ENCODE measurements around the gene NPM3.
"Not testable (repeated sequence)": the region's sequence is repeated elsewhere in the genome, so short reads cannot be mapped to it uniquely, and the experiment has no call there.

The NPM3 gene

DNA sequence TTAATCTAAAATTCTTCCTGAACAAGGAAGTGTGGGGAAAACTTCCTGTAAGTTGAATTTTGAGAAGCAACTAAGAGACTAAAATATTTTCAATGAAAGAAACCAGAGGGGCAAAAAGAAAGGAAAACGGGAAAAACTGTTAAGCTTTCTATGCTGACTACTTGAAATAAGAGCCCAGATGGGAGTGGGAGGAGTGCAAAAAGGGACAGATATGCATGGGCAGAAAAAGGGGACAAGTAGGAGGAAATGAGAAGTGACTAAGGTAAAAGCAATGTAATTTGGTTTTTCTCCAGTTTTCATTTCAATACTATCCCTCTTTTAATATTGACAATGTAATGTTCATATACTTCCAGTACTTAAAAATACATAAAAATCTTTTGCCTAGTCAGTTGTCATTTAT lies 23.9 kb upstream of the NPM3 start:
- no peak for DNase-seq (ENCODE audit: low read depth, low spot score)

DNA sequence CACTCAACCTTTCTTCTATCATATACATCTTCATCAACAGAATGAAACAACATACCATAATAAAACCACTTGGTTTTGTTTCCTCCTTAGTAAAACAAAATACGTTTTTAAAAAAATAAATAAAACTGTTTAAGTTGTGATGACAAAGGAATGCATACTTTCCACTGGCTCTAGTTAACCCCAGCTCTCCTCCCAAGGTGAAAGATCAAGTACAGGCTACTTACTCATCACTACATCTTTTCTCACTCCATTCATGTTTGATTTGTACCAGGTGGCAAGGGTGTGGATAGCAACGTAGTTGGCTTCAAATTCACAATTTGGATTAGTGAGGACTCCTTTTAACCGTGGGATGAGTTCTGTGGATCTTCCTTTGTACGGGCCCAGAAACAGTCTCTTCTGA lies 20.3 kb upstream of the NPM3 start:
- DNase-seq (ENCODE audit: low read depth, low spot score): no peak

DNA sequence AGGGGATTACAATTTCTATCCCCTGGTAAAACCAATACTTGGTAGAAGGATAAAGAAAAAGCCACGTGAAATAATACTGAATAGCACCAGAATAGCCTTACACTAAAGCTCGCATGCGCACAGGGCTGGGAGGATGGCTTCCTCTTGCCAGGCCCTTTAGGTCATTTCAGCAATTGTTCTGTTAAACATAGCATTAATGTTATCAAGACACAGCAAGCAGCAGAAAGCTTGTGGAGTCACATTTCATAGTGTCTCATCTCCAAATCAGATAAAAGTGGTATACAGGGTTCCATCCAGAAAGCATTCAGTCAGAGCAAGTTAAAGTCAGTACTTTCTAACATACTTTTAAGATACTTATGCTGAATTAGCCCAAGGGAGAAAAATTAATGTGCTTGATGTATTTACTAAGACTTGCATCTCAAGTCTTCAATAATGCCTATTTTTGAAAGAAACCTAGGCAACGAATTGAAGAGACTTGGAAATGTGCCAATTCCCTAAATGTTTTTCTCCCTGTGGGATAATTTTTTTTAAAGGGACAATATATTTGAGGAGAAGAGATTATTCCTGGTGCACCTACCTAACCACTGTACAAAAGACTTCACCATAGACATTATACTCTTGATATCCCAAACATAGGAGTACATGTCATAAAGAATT lies 14.3 kb upstream of the NPM3 start:
- no peak for DNase-seq (ENCODE audit: low read depth, low spot score)

DNA sequence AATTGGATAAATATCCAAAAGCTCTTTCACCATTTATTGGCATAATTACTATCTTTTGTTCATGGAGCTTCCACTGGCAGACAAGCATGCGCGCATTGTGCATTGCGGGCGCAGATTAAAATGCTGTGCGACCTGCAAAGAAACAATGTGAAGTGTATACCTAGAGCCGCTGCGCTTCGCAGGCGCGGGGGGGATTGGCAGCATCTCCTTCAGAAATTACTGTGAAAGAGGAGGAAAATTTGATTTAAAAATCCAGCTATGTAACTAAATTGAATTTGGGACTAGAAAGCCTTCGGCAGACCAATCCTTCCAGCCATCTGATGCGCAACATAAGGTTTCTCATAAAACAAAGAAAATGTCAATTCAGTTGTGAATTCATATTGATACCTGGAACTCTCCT lies 10.3 kb upstream of the NPM3 start:
- no peak for DNase-seq (ENCODE audit: low read depth, low spot score)

DNA sequence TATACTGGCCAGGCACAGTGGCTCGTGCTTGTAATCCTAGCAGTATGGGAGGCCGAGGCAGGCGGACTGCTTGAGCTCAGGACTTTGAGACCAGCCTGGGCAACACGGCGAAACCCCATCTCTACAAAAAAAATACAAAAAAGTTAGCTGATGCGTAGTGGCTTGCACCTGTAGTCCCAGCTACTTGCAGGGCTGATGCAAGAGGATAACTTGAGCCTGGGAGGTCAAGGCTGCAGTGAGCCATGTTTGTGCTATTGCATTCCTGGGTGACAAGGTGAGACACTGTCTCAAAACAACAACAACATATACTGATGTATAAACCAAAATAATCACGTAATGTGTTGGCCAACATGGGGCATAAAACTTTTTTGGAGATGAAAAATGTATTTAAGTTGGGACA lies 6.4 kb upstream of the NPM3 start:
- DNase-seq (ENCODE audit: low read depth, low spot score): no peak

DNA sequence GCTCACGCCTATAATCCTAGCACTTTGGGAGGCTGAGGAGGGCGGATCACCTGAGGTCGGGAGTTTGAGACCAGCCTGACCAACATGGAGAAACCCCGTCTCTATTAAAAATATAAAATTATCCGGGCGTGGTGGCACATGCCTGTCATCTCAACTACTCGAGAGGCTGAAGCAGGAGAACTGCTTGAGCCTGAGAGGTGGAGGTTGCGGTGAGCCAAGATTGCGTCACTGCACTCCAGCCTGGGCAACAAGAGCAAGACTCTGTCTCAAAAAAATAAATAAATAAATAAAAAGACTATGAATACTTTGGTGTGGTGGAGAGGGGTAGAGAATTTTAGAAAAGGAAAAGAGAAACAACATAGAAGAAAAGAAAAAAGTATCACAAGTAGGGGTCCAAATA lies 6.0 kb upstream of the NPM3 start:
- not testable (repeated sequence) for DNase-seq (ENCODE audit: low read depth, low spot score)

DNA sequence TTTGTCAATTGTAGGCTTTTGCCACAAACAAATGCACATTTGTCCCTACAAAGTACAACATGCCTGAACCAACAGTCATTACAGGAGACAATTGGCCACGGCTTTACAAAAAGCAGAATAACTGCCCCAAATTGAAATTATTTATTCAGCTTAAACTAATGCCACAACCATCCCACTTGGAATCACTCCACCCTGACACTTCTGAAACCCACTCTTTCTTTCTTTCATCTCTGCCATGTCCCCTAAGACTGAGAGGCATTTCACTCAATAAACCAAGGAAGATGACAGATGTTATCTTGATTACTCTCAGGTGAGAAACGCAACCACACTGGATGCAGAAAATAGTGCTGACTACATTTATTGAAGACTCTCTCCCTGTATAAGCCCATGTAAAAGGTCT lies 2.6 kb upstream of the NPM3 start:
- DNase-seq (ENCODE audit: low read depth, low spot score): no peak

DNA sequence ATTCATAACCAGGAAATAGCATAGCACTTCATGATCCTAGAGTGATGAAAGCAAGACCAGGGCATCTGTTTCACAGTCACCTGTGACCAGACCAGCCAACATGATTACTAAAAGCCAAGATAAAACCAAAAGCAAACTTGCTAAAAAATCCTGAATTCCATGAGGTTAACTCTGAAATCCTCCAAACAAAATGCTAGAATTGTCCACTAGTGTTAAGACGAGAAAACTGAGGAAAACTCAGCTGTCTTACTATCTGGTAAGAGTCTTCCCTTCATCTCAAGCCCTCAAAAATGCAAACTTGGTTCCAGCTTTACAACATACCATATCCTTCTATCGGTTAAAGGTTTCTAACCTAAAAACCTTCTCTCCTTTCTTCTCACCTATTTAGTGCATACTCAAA lies 1.3 kb upstream of the NPM3 start:
- DNase-seq (ENCODE audit: low read depth, low spot score): no peak

DNA sequence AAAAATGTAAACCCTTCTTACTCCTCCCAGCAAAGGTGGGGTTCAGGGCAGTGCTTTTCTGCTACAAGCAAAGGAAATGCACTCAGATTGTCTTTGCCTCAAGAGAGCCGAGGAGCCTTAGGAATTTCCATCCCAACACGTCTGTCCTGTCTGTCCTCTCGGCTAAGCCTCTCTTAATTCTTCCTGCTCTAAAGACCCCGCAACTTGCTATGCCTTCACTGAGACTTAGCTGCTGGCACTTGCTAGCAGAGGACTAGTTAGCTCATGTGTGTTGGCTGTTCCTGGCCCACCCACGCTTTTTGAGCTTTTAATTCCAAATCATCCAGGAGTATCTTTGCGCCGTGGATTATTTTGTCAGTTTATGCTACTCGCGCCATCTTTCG lies 481 bp upstream of the NPM3 start:
- no peak for DNase-seq (ENCODE audit: low read depth, low spot score)

DNA sequence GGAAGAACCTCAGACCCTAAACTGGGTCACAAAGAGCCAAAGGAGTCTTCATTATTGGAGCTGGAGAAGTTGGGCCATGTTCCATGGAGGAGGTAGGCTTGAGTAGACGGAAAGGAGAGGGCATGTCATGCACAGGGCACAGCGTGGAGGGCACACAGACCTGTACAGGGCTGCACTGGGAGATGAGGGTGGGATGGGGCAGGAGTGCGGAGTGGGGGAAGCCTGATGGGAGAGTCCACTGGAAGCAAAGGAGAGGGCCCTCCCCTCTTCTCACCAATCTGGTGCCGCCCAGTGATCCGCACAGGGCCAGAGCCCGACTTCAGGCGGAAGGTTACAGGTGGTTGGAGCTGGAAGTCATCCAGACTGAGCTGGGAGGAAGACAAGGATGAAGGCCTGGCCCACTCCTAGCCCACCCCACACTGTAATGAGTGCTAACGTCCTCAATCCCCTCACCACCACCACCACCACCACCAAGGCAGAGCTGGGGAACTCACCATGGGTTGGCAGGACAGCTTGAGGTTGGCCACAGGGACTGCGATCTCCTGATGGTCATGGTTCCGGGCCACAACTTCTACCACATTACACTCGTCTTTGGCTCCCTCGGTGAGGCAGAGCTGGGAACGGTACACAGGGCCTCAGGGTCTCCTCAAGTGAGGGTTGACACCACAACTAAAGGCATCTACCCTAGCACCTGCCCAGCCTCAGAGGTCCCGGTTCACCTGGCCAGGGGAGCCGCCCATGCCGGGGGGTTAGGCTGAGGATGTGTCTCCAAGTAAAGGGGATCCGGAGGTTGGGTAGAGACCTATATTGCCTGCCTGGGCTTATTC lies 1.0 kb downstream of the NPM3 start:
- DNase-seq (ENCODE audit: low read depth, low spot score): no peak

DNA sequence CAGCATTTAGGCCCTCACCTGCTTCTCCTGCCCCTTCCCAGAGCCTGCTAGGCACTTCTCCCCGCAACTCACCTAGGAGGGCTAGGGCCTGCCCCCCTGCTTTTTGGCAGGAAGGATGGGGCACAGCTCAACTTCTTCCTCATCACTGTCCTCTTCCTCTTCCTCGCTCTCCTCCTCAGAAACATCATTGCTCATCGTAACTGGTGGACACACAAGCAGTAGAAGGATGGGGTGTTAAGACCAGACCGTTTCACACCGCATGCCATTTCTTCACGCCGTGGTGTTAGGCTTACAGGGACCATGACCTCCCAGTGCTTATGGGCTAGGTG lies 1.6 kb downstream of the NPM3 start:
- DNase-seq (ENCODE audit: low read depth, low spot score): no peak

DNA sequence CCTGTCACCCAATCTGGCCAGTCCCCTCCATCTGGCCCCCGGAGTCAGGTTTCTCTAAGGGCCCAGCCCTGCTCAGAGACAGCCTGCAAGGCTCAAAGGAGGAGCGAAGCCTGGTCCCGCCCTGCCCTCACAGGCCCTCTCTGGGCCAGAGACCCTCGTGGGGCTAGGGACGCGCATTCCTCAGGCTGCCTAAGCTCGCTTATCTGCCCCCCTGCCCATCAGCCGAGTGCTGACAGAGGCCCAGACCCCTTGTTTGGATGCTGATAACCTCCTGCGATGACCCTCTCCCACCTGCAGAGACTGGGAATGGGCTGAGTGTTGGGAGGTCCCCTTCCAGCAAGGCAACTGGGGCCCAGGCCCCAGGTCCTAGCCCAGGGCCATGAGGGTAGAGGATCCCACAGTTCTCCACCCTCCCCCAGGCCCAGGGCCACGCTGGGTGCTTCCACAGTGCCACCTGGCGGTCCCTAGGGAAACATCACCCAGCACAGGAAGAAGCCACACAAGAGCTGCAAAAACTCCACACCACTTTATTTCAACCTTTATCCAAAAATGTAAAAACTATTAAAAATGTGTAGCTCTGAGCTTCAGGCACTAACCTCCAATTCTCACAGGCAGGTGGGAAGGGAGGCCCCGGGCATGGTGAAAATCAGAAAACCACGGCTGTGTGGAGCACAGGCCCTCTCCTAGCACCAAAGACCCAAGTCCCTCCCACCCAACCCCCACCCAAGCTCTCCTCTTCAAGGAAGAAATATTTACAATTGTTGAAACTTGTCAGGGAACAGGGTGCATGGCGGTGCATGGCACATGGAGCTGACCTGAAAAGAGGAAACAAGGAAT lies 2.2 kb downstream of the NPM3 start:
- no peak for DNase-seq (ENCODE audit: low read depth, low spot score)

DNA sequence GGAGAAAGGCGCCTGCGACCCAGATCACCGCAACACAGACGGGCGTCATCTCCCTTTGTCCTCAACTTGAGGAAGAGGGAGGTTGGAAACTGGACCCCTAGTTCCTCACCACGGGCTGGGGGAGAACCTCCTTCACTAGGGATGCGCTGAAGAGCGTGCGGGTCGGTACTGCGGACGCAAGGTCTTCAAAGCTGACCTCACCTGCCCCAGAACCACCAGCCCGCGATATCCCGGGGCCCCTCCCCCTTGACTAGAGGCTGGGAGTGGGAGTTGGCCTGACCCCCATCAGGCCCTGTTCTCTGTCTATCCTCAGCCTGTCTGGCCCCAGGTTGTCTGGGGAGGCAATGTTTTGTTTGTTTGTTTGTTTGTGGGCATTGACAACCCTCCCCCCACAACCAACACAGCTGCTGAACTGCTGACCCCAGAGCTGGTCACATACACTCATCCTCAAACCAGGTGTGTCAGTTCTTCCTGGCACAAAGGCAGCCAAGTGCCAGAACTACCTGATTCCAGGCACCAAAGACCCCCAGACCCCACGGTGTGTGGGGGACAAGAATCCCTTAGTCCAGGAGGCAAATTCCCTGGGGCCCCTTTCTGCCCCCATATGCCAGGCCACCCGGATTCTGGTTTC lies 2.9 kb downstream of the NPM3 start:
- no peak for DNase-seq (ENCODE audit: low read depth, low spot score)

DNA sequence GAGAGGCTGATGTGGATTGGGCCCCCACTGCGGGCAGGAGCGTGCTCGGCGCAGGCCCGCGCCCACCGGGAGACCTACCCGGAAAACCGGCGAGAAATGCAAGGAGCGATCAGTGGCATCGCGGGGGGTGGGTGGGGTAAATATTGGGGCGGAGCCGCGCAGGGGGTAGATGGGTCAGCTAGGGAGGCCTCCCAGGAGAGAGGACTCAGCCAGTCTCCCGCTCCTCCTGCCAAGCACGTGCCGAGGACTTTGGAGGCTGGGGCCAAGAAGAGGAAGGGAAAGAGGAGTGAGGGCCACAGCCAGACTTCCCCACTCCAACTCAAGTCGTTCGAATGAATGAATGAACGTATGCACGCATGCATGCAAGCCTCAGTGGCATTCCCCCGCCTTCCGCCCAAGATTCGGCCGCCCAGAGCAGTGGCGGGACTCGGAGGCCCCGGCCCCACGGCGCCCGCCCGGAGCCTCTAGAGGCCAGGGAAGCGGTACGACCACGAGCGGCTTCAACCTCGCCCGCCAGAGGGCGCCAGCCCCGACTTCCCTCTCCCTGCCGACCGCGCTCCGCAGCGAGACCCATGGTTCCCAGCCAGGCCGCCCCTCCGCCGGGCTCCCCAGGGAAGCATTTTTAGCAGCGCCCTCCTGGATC lies 3.6 kb downstream of the NPM3 start:
- no peak for DNase-seq (ENCODE audit: low read depth, low spot score)

DNA sequence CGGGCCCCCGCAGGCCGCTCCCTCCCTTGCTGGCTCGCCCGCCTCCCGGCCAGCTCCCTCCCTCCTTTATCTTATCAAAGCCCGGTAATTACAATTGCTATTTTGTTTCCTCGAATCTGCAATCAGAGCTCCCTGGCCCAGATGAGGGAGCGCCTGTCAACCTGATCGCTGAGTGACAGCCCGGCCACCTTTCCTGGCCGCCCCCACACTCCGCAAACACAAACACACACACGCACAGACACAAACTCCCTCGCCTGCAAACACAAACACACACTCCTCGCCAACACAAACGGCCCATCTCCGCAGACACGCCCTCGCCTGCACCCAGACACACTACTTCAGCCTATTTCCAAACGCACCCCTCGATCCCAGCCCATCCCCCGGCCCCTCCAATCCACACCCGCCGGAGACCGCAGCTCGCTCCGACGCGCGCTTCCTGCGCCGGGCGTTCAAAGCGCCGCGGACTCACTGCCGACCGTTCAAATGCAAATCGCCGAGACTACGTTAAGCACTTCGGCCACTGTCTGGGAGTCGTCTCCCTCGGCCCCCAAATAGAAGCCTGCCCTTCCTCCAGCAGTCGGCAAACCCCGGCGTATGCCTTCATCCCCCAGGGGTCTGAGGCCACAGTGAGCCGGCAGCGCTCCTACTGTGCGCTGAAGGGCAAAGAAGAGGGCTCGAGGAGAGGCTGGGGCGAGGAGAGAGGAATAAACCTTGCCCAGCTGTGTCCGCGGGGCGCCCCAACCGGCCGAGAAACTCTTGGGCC lies 4.3 kb downstream of the NPM3 start:
- DNase-seq (ENCODE audit: low read depth, low spot score): no peak

DNA sequence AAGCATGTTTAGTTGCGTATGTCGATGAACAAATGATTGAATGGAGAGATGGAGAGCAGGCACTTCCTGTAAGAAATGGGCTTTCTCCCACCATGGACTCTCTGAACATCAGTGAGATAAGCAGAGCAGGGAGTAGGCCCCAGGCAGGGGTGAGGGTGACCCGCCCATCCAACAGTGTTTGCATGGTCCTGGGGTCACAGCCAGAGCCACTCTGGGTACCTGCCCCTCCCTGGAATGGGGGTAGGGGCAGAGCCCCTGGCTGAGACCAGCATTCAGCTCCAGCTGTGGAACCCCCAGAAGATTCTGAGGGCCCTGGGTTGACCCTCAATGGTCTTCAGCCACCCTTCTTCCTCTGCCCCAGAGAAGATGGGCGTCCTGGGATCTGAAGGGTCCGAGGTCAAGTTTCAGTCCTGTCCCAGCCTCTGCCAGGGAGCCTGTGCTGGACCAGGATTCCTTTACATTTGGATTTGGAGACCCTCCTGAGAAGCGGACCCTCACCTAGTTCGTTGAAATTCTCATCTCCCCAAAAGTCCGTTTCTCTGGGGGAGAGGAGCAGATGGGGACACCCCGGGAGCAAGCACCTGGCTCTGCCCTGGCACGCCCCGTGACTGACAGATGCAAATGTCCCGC lies 5.0 kb downstream of the NPM3 start:
- DNase-seq (ENCODE audit: low read depth, low spot score): no peak

DNA sequence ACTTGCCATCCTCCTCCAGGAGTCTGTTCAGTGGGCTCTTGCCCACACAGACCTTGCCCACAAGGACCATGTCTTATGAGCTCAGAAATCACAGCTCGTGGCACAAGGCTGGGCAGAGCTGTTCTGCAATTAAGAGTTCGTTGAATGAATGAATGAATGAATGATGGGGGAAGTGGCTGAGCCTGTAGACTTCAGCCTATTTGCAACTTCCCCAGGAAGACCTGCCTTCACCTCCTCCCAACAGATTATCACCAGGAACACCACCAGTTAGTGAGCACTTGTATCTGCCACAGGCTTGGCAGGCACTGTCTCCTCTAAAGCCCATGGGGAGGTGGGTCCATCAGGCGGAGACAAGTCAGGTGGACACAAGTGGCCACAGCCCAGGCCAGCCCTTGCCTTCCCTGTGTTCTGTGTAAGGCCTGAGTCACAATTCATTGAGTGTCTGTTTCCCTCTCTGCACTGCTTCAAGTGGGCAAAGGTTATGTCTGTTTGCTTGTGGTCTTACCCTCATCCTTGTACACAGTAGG lies 5.6 kb downstream of the NPM3 start:
- no peak for DNase-seq (ENCODE audit: low read depth, low spot score)

DNA sequence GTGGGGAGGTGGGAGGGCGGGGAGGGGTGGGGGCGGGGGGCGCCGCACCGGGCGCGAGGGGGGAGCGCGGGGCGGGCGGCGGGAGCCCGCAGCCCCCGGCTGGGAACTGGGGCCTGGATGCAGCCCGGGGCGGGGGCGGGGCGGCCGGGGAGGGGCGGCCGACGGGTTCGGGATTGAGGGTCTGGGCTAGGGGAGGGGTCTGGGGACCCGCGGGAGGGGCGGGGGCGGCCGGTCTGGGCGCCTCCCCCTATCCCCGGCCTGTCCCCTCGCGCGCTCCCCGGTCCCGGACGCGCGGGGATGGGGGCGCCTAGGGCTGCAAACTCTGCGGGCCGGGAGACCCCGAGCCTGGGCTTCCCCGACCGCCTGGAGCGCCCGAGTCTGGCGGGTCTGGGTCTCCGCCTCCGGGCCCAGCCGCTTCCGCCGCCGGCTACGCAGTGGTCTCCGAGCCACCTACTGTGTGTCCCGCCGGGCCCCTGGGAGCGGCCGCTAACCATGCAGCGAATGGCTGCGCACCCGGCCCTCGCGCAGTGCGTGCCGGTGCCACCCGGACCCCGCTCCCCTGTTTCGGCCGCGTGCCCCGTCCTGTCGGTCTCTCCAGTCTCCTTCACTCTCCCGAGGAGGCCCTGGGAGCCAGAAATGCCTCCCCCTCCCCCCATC lies 7.0 kb downstream of the NPM3 start:
- DNase-seq (ENCODE audit: low read depth, low spot score): no peak

DNA sequence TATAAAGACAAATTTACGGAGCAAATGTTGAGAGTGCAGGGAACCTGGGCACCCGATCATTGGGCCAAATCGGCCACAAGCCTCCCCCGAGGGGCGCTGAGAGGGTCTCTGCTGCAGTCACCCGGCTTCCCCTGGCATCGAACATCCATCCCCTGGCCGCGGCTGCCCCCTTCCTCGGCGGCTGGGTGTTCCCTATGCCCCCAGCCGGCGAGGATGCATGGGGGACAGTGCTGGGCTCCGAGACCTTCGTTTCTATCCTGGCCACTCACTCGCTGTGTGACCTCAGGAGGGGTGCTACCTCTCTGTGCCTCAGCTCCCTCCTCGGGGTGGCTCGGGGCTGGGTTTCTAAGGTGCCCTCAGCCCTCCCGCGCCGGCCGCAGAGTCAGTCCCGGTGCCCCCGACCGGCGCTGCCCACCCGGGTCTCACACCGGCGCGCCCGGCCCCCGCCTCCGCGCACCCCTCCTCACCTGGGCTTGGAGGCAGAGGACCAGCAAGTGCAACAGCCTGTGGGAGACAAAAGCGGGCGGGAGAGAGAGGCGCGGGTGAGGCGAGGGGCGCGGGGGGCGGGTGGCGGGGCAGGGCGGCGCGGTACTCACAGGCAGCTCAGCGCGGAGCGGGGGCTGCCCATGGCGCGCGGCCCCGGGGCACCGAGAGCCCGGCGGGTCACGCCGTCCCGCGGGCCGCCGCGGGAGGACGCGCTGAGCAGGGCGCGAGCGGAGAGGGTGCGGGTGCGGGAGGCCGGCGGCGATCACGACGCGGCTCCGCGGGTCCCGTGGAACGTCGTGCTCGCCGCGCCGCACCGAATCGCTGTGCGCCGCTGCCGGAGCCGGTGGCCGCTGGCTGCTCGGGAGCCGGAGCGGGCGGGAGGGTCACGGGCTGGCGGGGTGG lies 7.7 kb downstream of the NPM3 start, which contains the start of gene FGF8:
Gene FGF8, minus strand, starts transcription at position 842 of the 888 bp plus-strand sequence. Its CDS starts 214 bp downstream, at position 628.
- no peak for DNase-seq (ENCODE audit: low read depth, low spot score)
